Measurements from ENCODE around the gene KDM4C. TPM values are rescaled to one million over a fixed set of nuclear protein-coding genes. Genes with fewer than 3 reads are reported as not detected.

The KDM4C gene
- total RNA-seq, 1 experiment from 2014 or later: 16.8 TPM

- H3K27me3 ChIP-seq (ENCODE audit: insufficient read depth, low read length): no peaks in the 10 kb centered on the region
- no peak overlapping the region for H3K27ac ChIP-seq (ENCODE audit: low read depth, low read length)
- BruUV-seq (replicated peaks): no TSS peak
- no peak overlapping the region for H3K4me3 ChIP-seq (replicated peaks in 1 of 2; ENCODE audit: low read depth in 1 of 2, low read length in 2 of 2)
- no peak for ATAC-seq
- intact Hi-C loops (cut with micrococcal nuclease): no loop called here
- CTCF ChIA-PET: no interaction called here
- no peak overlapping the region for H3K9ac ChIP-seq (ENCODE audit: low read length)
- peaks cover 69% of the 10 kb centered on the region for H3K79me2 ChIP-seq (ENCODE audit: insufficient read depth, low read length)
- no peak for DNase-seq (ENCODE audit: low read depth, low spot score)
- no peak overlapping the region for H3K4me2 ChIP-seq (ENCODE audit: low read length)
- H4K20me1 ChIP-seq (ENCODE audit: insufficient read depth): no peaks in the 10 kb centered on the region
- H3K36me3 ChIP-seq (ENCODE audit: control insufficient read depth in 1 of 2, insufficient read depth in 2 of 2, low read length in 2 of 2): no peaks in the 10 kb centered on the region
- H3K4me1 ChIP-seq (ENCODE audit: control insufficient read depth in 1 of 2, insufficient read depth in 2 of 2, low read length in 2 of 2): peaks cover 13 to 21% of the 10 kb centered on the region in 2 experiments; a peak in 3 of 4 replicates
- TF ChIP-seq POLR2A (IDR thresholded peaks at IDR 0.05; ENCODE audit: borderline replicate concordance, extremely low read depth, insufficient read depth, insufficient read length) (no peak), JUND (IDR thresholded peaks at IDR 0.05) (no peak), POLR2AphosphoS5 (IDR thresholded peaks at IDR 0.05; ENCODE audit: low read depth, low read length) (no peak), RAD21 (IDR thresholded peaks at IDR 0.05; ENCODE audit: low read depth) (no peak), TCF7L2 (IDR thresholded peaks at IDR 0.05; ENCODE audit: borderline replicate concordance, extremely low read depth, insufficient read depth, insufficient read length) (no peak), ZBTB33 (IDR thresholded peaks at IDR 0.05; ENCODE audit: extremely low read depth, insufficient replicate concordance, low read length) (no peak), EZH2 (IDR thresholded peaks at IDR 0.05) (no peak), CTCF (IDR thresholded peaks at IDR 0.05 in 2 of 3, conservative IDR thresholded peaks at IDR 0.05 in 1 of 3; ENCODE audit: borderline replicate concordance in 1 of 3, insufficient read depth in 1 of 3, low read depth in 2 of 3, low read length in 2 of 3) (no peak), ATF3 (IDR thresholded peaks at IDR 0.05) (no peak), YY1 (IDR thresholded peaks at IDR 0.05; ENCODE audit: extremely low read depth, insufficient replicate concordance, low read depth, low read length) (no peak), REST (IDR thresholded peaks at IDR 0.05; ENCODE audit: low read depth) (no peak), MAX (IDR thresholded peaks at IDR 0.05) (no peak), CEBPB (IDR thresholded peaks at IDR 0.05; ENCODE audit: low read depth) (no peak), EGR1 (IDR thresholded peaks at IDR 0.05; ENCODE audit: low read depth) (no peak), SP1 (IDR thresholded peaks at IDR 0.05; ENCODE audit: low read depth) (no peak)
- no peaks in the 10 kb centered on the region for H3K9me3 ChIP-seq (ENCODE audit: control insufficient read depth in 1 of 2, insufficient read depth in 1 of 2, low read depth in 1 of 2, low read length in 2 of 2)
- no peak overlapping the region for H2AFZ ChIP-seq (ENCODE audit: low read depth, low read length, poor library complexity, severe bottlenecking)
- POLR2A ChIA-PET: no interaction called here
- no peaks in the 10 kb centered on the region for H3K9me2 ChIP-seq (ENCODE audit: insufficient read depth)
- RAD21 ChIA-PET (ENCODE audit: low non-redundant PET in 1 of 2, low total read pairs in 2 of 2, uncharacterized antibody in 2 of 2, unreplicated experiment in 2 of 2): no interaction called here
Measured at GRCh38 chr9:6763244-6763643, 5.5 kb downstream of the KDM4C start.
